Stimulated activated CD8-positive, alpha-beta memory T cell treated with anti-CD3 and anti-CD28 coated beads, Interleukin-15, amount 100 ng/mL, for 1 hour (primary cell): ENCODE results near the gene SGO2.
"Not testable (repeated sequence)": the region's sequence is repeated elsewhere in the genome, so short reads cannot be mapped to it uniquely, and the experiment has no call there.

Experiments used
- DNase-seq: peaks from one replicate; pipeline ENCODE4 v3.0.0-alpha.2; 2020; ENCODE audit warnings: low read depth

The SGO2 gene

GRCh38 chr2:200596774-200597570, 71.0 kb downstream of the SGO2 start:
- DNase-seq, result no peak

- DNase-seq, result no peak
These were observed 73.2 kb downstream of the SGO2 start for GRCh38 chr2:200599206-200599605.

DNA sequence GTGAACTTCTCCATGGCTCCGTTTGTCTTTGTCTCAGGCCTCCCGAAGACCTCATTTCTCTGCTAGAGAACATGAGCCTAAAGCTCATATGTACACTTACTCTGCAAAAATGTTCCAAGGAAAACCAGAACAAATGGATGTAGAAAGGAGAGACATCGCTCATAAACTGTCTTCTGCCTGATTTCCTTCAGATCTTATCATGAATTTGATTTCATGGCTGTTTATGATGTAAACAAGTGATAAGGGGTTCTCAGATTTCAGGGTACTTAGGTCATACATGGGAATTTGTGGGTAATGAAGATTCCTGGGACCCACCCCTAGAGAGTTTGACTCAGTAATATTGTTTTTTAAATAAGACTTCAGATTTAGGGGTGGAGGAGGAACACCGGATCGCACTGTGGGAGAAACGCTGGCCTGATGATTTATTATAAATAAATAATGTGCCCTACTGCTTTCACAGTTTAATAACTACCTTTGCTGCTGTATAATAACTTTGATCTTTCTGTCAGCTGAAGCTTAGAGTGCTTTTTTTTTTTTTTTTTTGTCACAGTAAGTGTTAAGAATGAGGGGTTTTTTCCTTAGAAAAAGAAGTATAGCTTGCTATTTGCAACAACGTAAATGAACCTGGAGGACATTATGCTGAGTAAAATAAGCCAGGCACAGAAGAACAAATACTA, 74.7 kb downstream of the SGO2 start:
- no peak for DNase-seq

- no peak for DNase-seq
These were observed 76.6 kb downstream of the SGO2 start for GRCh38 chr2:200602584-200602983.

GRCh38 chr2:200603972-200604371, 78.0 kb downstream of the SGO2 start:
- no peak for DNase-seq

DNA sequence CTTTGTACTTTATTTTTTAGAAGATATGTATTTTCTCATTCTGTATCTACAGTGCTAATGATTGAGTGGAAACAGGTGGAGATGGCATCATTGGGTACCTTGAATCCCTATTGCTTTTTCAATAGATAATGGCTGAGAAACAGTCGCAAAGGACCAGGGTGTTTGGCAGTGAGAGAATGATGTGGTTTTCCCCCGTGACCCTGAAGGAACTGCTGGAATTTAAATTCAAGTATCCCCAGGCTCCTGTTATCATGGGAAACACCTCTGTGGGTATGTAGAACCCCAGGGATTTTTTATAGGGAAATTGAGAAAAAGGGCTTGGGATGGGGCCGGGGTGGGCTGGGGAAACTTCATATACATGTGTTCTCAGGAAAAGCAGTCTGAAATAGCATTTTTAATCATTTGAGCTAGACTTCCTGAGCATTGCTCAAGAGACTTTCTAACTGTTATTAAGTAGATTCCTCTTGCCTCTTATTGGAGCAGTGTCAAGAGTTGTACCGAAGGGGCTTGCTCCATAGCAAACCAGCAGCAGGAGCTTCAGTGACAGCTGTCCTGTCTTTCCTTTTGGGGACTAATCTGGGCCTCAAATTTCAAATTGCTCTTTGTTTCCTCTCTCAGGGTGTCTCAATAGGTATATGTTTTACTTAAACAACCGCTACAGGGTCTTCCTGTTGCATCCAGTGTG, 78.7 kb downstream of the SGO2 start:
- no peak for DNase-seq

GRCh38 chr2:200608341-200609027, 82.5 kb downstream of the SGO2 start:
- DNase-seq, result no peak

- DNase-seq, result no peak
These were observed 83.1 kb downstream of the SGO2 start for GRCh38 chr2:200609028-200609614.

GRCh38 chr2:200610217-200610616, 84.2 kb downstream of the SGO2 start:
- DNase-seq, result not testable (repeated sequence)

- no peak for DNase-seq
These were observed 87.7 kb downstream of the SGO2 start for GRCh38 chr2:200613692-200614091.

GRCh38 chr2:200614249-200614648, 88.2 kb downstream of the SGO2 start:
- DNase-seq, result no peak

DNA sequence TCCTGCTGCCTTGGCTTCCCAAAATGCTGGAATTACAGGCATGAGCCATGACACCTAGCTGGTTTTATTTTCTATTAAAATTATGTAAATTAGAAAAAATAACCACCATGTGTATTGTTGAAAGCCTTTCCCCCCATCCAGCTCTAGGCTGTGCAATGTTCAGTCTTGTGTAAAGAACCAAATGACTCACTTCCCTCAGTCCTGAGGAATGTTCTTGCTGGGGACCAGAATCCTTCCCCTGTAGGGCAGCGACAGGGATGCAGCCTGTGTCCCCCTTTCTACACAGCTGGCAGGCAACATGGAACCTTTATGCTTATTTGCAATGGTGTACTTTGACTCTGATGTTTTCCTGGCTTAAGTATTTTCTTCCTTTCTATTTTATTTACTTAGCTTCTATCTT, 89.2 kb downstream of the SGO2 start:
- DNase-seq, result no peak

GRCh38 chr2:200616193-200616592, 90.2 kb downstream of the SGO2 start:
- no peak for DNase-seq

DNA sequence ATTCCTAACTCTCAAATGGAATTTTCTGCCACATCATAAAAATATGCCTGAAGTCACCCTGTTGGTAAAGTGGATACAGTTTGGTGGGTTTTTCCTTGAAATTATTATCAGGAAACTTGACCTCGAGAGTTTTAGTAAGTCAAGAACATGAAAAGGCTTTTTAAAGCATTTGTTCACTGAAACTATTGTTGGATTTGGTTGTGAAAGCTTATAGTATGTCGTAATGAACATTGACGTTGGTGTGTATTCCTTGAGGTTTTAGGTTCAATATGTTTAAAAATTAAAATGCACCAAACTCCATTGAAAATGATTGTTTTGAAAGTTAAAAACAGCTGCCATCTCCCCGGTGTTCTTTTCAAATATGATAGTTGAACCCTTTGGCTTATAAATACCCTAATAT, 90.6 kb downstream of the SGO2 start:
- DNase-seq, result no peak

GRCh38 chr2:200617156-200618053, 91.4 kb downstream of the SGO2 start:
- DNase-seq, result no peak

DNA sequence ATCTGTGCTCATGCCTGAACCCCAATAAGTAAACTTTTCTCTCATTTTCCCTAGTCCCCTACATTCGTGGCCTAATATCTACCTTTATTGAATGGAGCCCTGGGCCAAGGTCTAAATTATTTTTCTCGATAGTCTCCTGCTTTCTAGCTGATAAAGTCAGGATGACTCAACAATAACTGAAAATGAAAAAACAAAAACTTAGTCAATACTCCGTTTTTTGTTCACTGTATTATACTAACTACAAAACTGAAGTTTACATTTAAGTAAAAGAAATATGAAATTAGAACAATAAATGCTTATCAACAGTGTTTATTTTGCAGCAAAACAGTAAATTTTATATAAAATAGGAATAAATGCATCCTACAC, 92.0 kb downstream of the SGO2 start:
- DNase-seq, result no peak

- DNase-seq, result no peak
These were observed 92.6 kb downstream of the SGO2 start for GRCh38 chr2:200618590-200619021.

DNA sequence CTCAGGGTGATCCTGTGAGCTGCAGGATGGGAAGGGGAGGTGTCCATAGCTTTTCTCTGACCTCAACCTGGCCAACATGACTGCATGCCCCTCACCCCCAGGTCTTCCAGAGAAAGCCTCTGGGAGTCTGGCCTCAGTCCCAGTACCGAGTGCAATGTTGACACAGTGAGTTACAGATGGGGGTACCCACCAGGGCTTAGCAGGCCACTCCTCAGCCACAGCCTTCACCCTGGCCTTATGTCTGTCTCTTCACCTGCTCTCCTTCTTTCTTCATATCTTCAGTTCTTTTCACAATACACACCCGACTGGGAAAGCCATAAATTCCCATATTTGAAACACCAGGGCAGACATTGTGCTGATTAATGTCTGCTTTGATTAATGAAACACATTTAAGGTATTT, 93.3 kb downstream of the SGO2 start:
- no peak for DNase-seq

DNA sequence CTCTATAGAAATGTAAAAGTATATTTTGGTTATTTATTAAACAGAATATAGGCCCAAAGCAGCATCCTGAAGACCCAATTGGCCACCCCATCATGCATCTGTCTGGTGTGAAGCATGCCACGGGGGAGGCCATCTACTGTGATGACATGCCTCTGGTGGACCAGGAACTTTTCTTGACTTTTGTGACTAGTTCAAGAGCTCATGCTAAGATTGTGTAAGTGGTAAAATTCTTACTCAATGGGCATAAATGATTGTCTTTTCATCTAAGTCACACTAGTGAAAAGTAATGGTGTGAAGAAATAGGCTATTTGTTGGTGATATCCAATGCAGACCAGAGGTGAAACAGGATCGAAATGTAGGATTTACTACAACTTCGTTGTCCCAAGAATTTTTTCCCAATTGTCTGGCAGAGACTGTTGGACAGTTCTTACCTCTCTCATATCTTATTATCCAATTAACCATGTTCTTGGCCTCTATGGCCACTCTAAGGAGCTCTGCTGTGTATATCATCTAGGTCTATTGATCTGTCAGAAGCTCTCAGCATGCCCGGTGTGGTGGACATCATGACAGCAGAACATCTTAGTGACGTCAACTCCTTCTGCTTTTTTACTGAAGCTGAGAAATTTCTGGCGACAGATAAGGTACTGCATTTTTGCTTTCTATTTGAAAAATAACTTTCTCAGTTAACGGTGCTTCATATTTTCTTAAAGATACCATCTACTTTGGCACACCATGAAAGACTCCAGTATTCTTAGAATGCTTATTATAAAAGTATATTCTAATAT, 94.8 kb downstream of the SGO2 start:
- no peak for DNase-seq

GRCh38 chr2:200622106-200622505, 96.1 kb downstream of the SGO2 start:
- no peak for DNase-seq
